H9 (cell line): ENCODE data around the gene FAM219B. TPM values are rescaled to one million over a fixed set of nuclear protein-coding genes. Genes with fewer than 3 reads are reported as not detected.

Experiments
- DNase-seq: peaks from one replicate; pipeline ENCODE4 v3.0.0-alpha.2; 2017
- H2AFZ ChIP-seq: one replicate; pipeline ENCODE4 v1.6.1; 2013; ENCODE audit warnings: mild to moderate bottlenecking, low read length, control low read depth, moderate library complexity
- H2AK5ac ChIP-seq: 2 replicates; pipeline ENCODE4 v1.6.1; 2013; ENCODE audit warnings: low read length, control low read depth, mixed read lengths; ENCODE audit not compliant: insufficient read length
- H2BK120ac ChIP-seq: one replicate; pipeline ENCODE4 v1.6.1; 2013; ENCODE audit warnings: low read depth, mild to moderate bottlenecking, low read length, control low read depth, inconsistent platforms; ENCODE audit not compliant: poor library complexity, severe bottlenecking
- H2BK12ac ChIP-seq: 2 replicates; pipeline ENCODE4 v1.6.1; 2013; ENCODE audit warnings: low read length, control low read depth, mixed read lengths, low read depth; ENCODE audit not compliant: insufficient read length
- H2BK15ac ChIP-seq: 2 replicates; pipeline ENCODE4 v1.6.1; 2013; ENCODE audit warnings: low read depth, low read length, control low read depth
- H2BK20ac ChIP-seq: one replicate; pipeline ENCODE4 v1.6.1; 2013; ENCODE audit warnings: low read depth, mild to moderate bottlenecking, low read length, control low read depth, inconsistent platforms; ENCODE audit not compliant: poor library complexity, severe bottlenecking
- H2BK5ac ChIP-seq: 2 replicates; pipeline ENCODE4 v1.6.1; 2013; ENCODE audit warnings: low read length, control low read depth, mixed read lengths; ENCODE audit not compliant: insufficient read length
- H3K14ac ChIP-seq: 2 replicates; pipeline ENCODE4 v1.6.1; 2013; ENCODE audit warnings: low read length, control low read depth; ENCODE audit not compliant: insufficient read depth
- H3K18ac ChIP-seq: 2 replicates; pipeline ENCODE4 v1.6.1; 2013; ENCODE audit warnings: low read depth, mild to moderate bottlenecking, mixed read lengths, low read length, control low read depth; ENCODE audit not compliant: insufficient read length
- H3K23ac ChIP-seq: 2 replicates; pipeline ENCODE4 v1.6.1; 2013; ENCODE audit warnings: low read length, control low read depth, mixed read lengths, low read depth; ENCODE audit not compliant: insufficient read length
- H3K23me2 ChIP-seq: 2 replicates; pipeline ENCODE4 v1.6.1; 2013; ENCODE audit warnings: low read depth, mild to moderate bottlenecking, mixed read lengths, low read length, control low read depth; ENCODE audit not compliant: insufficient read length, poor library complexity, severe bottlenecking
- H3K27ac ChIP-seq: 2 replicates; pipeline ENCODE4 v1.5.1; 2013; ENCODE audit warnings: low read length, control low read depth, mixed read lengths, low read depth; ENCODE audit not compliant: insufficient read length
- H3K27me3 ChIP-seq: 2 replicates; pipeline ENCODE4 v1.6.1; 2013; ENCODE audit warnings: low read length, control low read depth, inconsistent platforms; ENCODE audit not compliant: insufficient read depth
- H3K4ac ChIP-seq: 2 replicates; pipeline ENCODE4 v1.6.1; 2013; ENCODE audit warnings: low read depth, mild to moderate bottlenecking, control low read depth, inconsistent platforms, low read length, moderate library complexity
- H3K4me1 ChIP-seq: 2 replicates; pipeline ENCODE4 v1.6.1; 2013; ENCODE audit warnings: low read length, control low read depth, inconsistent platforms; ENCODE audit not compliant: insufficient read depth
- H3K4me2 ChIP-seq: 2 replicates; pipeline ENCODE4 v1.6.1; 2013; ENCODE audit warnings: low read length, control low read depth, mixed read lengths; ENCODE audit not compliant: insufficient read length, insufficient read depth
- H3K56ac ChIP-seq: 2 replicates; pipeline ENCODE4 v1.6.1; 2013; ENCODE audit warnings: low read depth, mild to moderate bottlenecking, mixed read lengths, low read length, control low read depth; ENCODE audit not compliant: insufficient read length
- H3K79me1 ChIP-seq: 2 replicates; pipeline ENCODE4 v1.6.1; 2013; ENCODE audit warnings: low read depth, mild to moderate bottlenecking, moderate library complexity, low read length, control low read depth, inconsistent platforms; ENCODE audit not compliant: insufficient read depth, poor library complexity, severe bottlenecking
- H3K79me2 ChIP-seq: 2 replicates; pipeline ENCODE4 v1.6.1; 2013; ENCODE audit warnings: low read length, control low read depth, inconsistent platforms; ENCODE audit not compliant: insufficient read depth
- H3K9ac ChIP-seq: 2 replicates; pipeline ENCODE4 v1.6.1; 2013; ENCODE audit warnings: low read length, control low read depth, mixed read lengths; ENCODE audit not compliant: insufficient read length; ENCODE audit errors: extremely low read depth
- H3K9me3 ChIP-seq: one replicate; pipeline ENCODE4 v1.6.1; 2013; ENCODE audit warnings: low read depth, low read length, inconsistent platforms; ENCODE audit not compliant: control insufficient read depth
- H3T11ph ChIP-seq: one replicate; pipeline ENCODE4 v1.6.1; 2013; ENCODE audit warnings: mild to moderate bottlenecking, low read length, control low read depth, inconsistent platforms
- H4K20me1 ChIP-seq: one replicate; pipeline ENCODE4 v1.6.1; 2013; ENCODE audit not compliant: control insufficient read depth, insufficient read length, insufficient read depth
- H4K5ac ChIP-seq: 2 replicates; pipeline ENCODE4 v1.6.1; 2013; ENCODE audit warnings: low read depth, mild to moderate bottlenecking, mixed read lengths, low read length, control low read depth; ENCODE audit not compliant: insufficient read length
- H4K8ac ChIP-seq: replicated peaks from 2 replicates; pipeline ENCODE4 v1.6.1; 2013; ENCODE audit warnings: low read length, control low read depth, mixed read lengths, low read depth; ENCODE audit not compliant: insufficient read length
- H4K91ac ChIP-seq: 2 replicates; pipeline ENCODE4 v1.6.1; 2013; ENCODE audit warnings: low read depth, mild to moderate bottlenecking, moderate library complexity, mixed read lengths, low read length, control low read depth; ENCODE audit not compliant: insufficient read length
- H3K27ac Mint-ChIP-seq, 3 experiments: 2 replicates in 2 of 3; 3 replicates in 1 of 3; pipeline ENCODE4 v1.8.0; 2020 to 2021; ENCODE audit warnings: mixed read lengths in 3 of 3, mild to moderate bottlenecking in 1 of 3, moderate library complexity in 1 of 3
- H3K27me3 Mint-ChIP-seq: 2 replicates; pipeline ENCODE4 v1.8.0; 2021; ENCODE audit warnings: low read depth, mild to moderate bottlenecking, moderate library complexity, mixed read lengths
- H3K36me3 Mint-ChIP-seq, 3 experiments: 2 replicates in 2 of 3; 3 replicates in 1 of 3; pipeline ENCODE4 v1.8.0; 2020 to 2021; ENCODE audit warnings: low read depth in 3 of 3, mixed read lengths in 3 of 3; ENCODE audit not compliant: insufficient read depth in 1 of 3
- H3K4me1 Mint-ChIP-seq, 2 experiments: 2 replicates each; pipeline ENCODE4 v1.8.0; 2020; ENCODE audit warnings: mixed read lengths in 2 of 2
- H3K4me3 Mint-ChIP-seq, 2 experiments: 2 replicates in 1 of 2; 3 replicates in 1 of 2; pipeline ENCODE4 v1.8.0; 2020 to 2021; ENCODE audit warnings: mild to moderate bottlenecking in 2 of 2, mixed read lengths in 2 of 2, moderate library complexity in 1 of 2
- H3K9me3 Mint-ChIP-seq, 2 experiments: 2 replicates in 1 of 2; 3 replicates in 1 of 2; pipeline ENCODE4 v1.8.0; 2020; ENCODE audit warnings: mild to moderate bottlenecking in 2 of 2, mixed read lengths in 2 of 2, moderate library complexity in 1 of 2
- CTCF ChIP-seq: fragments of 200-600 bp; sonication (generic); conservative IDR thresholded peaks from 3 replicates; pipeline ENCODE4 v1.8.0; 2021; ENCODE audit warnings: antibody characterized with exemption, mild to moderate bottlenecking
- WGBS: extraction: QIAGEN DNeasy Blood & Tissue Kit; methylation state at CpG from one replicate; pipeline ENCODE4 v1.1.7; 2013; ENCODE audit warnings: missing lambda C conversion rate, low lambda C conversion rate, mixed read lengths; ENCODE audit not compliant: insufficient read length; ENCODE audit errors: extremely low coverage; 5-methylcytosine and 5-hydroxymethylcytosine counted together
- total RNA-seq: library from RNA; stranded (reverse); gene quantifications from 2 replicates; pipeline ENCODE4 v1.2.1, GENCODE V29; 2021

FAM219B gene
- total RNA-seq, 1 experiment from 2014 or later = 60.3 TPM

GRCh38 chr15:74851960-74852359, 54.7 kb downstream of the FAM219B start:
- H3K79me1 ChIP-seq = no peaks in the 10 kb centered on the region
- H2BK12ac ChIP-seq = no peak overlapping the region
- no peak overlapping the region for H3T11ph ChIP-seq
- no peaks in the 10 kb centered on the region for H3K9me3 ChIP-seq
- no peak overlapping the region for H3K56ac ChIP-seq
- H3K36me3 Mint-ChIP-seq = peaks cover 10 to 54% (median 43%) of the 10 kb centered on the region in 3 experiments
- no peak overlapping the region for H3K18ac ChIP-seq
- H3K23me2 ChIP-seq = no peaks in the 10 kb centered on the region
- no peak overlapping the region for H2BK15ac ChIP-seq
- H3K79me2 ChIP-seq = no peaks in the 10 kb centered on the region
- H4K8ac ChIP-seq = no peak overlapping the region
- no peak overlapping the region for H3K4me2 ChIP-seq
- no peaks in the 10 kb centered on the region for H3K4me1 ChIP-seq
- no peaks in the 10 kb centered on the region for H3K27me3 Mint-ChIP-seq
- H2AFZ ChIP-seq = no peak overlapping the region
- no peaks in the 10 kb centered on the region for H3K27me3 ChIP-seq
- no peak for DNase-seq
- H3K27ac ChIP-seq = no peak overlapping the region
- H2BK5ac ChIP-seq = no peak overlapping the region
- no peak overlapping the region for H2BK120ac ChIP-seq
- H3K9ac ChIP-seq = no peak overlapping the region
- no CpG with 5 or more reads among the region's 7 CpGs for WGBS
- H4K5ac ChIP-seq = no peak overlapping the region
- no peak overlapping the region for H4K91ac ChIP-seq
- peaks cover 0 to 4% of the 10 kb centered on the region in 2 experiments; a peak in 3 of 4 replicates for H3K4me1 Mint-ChIP-seq
- H4K20me1 ChIP-seq = no peaks in the 10 kb centered on the region
- no peak overlapping the region for H3K4me3 Mint-ChIP-seq
- H3K9me3 Mint-ChIP-seq = no peaks in the 10 kb centered on the region
- no peak overlapping the region for H2AK5ac ChIP-seq
- no peak overlapping the region for H3K23ac ChIP-seq
- no peak overlapping the region for H3K14ac ChIP-seq
- TF ChIP-seq CTCF = no peak
- no peak overlapping the region for H3K4ac ChIP-seq
- no peak overlapping the region for H2BK20ac ChIP-seq
- H3K27ac Mint-ChIP-seq = no peak overlapping the region
